HCT116 (cell line): ENCODE measurements around the gene MAP1LC3C. TPM values are rescaled to one million over a fixed set of nuclear protein-coding genes. Genes with fewer than 3 reads are reported as not detected.

Experiments
- ATAC-seq: fragments of 200-7000 bp; cut with Tn5 transposase; 2 replicates; pipeline ENCODE4 v1.9.1; 2020; ENCODE audit warnings: mild to moderate bottlenecking, moderate library complexity
- BruUV-seq: library from RNA; stranded (reverse); fragments of 400-500 nt; replicated peaks from 2 replicates; lab custom pipeline; 2021; lab: Mats Ljungman, UMichigan
- CTCF ChIA-PET: fragments of 300-600 bp; sonication (Branson Sonifier 250); formaldehyde crosslinking; loops from one replicate; lab custom pipeline; 2021; ENCODE audit warnings: antibody characterized with exemption; lab: Charles Lee
- POLR2A ChIA-PET: fragments of 300-600, 350-600 bp; sonication (Branson Sonifier 250); formaldehyde crosslinking; loops from one replicate; lab custom pipeline; 2021; ENCODE audit warnings: antibody characterized with exemption; lab: Charles Lee
- RAD21 ChIA-PET, 2 experiments: fragments of 300-600 bp; sonication (Branson Sonifier 250); formaldehyde crosslinking; loops; one replicate each; lab custom pipeline; 2023; ENCODE audit warnings: low total read pairs in 2 of 2; ENCODE audit not compliant: uncharacterized antibody in 2 of 2, unreplicated experiment in 2 of 2, low non-redundant PET in 1 of 2; lab: Charles Lee
- DNase-seq: peaks from one replicate; pipeline ENCODE4 v3.0.0-alpha.2; 2010; ENCODE audit warnings: low read depth, low spot score
- H2AFZ ChIP-seq: fragments of 200-600 bp; shearing (Covaris generic), sonication (generic); 2 replicates; pipeline ENCODE4 v1.6.1; 2017; ENCODE audit warnings: low read depth, mixed run types, mixed read lengths, antibody characterized with exemption, low read length; ENCODE audit not compliant: poor library complexity, severe bottlenecking
- H3K27ac ChIP-seq: 2 replicates; pipeline ENCODE4 v1.5.1; 2012; ENCODE audit warnings: low read depth, low read length
- H3K27me3 ChIP-seq: fragments of 200-600 bp; sonication (generic); 2 replicates; pipeline ENCODE4 v1.6.1; 2016; ENCODE audit warnings: mixed run types, low read length, mixed read lengths; ENCODE audit not compliant: insufficient read depth
- H3K36me3 ChIP-seq, 2 experiments: fragments of 200-500 bp in 1 of 2; fragments of 200-600 bp in 1 of 2; sonication (Bioruptor generic) in 1 of 2; sonication (generic) in 1 of 2; 2 replicates each; pipeline versions ENCODE4 v1.5.1 to v1.6.1; 2014 to 2016; ENCODE audit warnings: low read length in 2 of 2, inconsistent platforms in 1 of 2, mixed read lengths in 1 of 2, mixed run types in 1 of 2; ENCODE audit not compliant: insufficient read depth in 2 of 2, control insufficient read depth in 1 of 2
- H3K4me1 ChIP-seq, 2 experiments: fragments of 200-600 bp in 1 of 2; sonication (generic) in 1 of 2; 2 replicates each; pipeline versions ENCODE4 v1.5.1 to v1.6.1; 2012 to 2017; ENCODE audit warnings: low read length in 2 of 2, inconsistent platforms in 1 of 2, mild to moderate bottlenecking in 1 of 2, mixed read lengths in 1 of 2, mixed run types in 1 of 2, moderate library complexity in 1 of 2; ENCODE audit not compliant: insufficient read depth in 2 of 2, control insufficient read depth in 1 of 2
- H3K4me2 ChIP-seq: fragments of 200-600 bp; sonication (generic); 2 replicates; pipeline ENCODE4 v1.6.1; 2017; ENCODE audit warnings: mixed run types, low read length, mixed read lengths
- H3K4me3 ChIP-seq, 2 experiments: fragments of 200-600 bp in 1 of 2; sonication (generic) in 1 of 2; replicated peaks in 1 of 2; 2 replicates each; pipeline ENCODE4 v1.5.1; 2011 to 2016; ENCODE audit warnings: low read length in 2 of 2, control low read depth in 1 of 2, low read depth in 1 of 2, mild to moderate bottlenecking in 1 of 2, mixed read lengths in 1 of 2, mixed run types in 1 of 2
- H3K79me2 ChIP-seq: fragments of 200-600 bp; sonication (generic); 2 replicates; pipeline ENCODE4 v1.6.1; 2017; ENCODE audit warnings: mild to moderate bottlenecking, mixed run types, low read length, moderate library complexity, mixed read lengths; ENCODE audit not compliant: insufficient read depth
- H3K9ac ChIP-seq: fragments of 200-600 bp; sonication (generic); 2 replicates; pipeline ENCODE4 v1.6.1; 2016; ENCODE audit warnings: low read length, mixed read lengths
- H3K9me2 ChIP-seq: fragments of 200-600 bp; sonication (generic), shearing (Covaris generic); 2 replicates; pipeline ENCODE4 v1.6.1; 2017; ENCODE audit warnings: mixed run types, mild to moderate bottlenecking, moderate library complexity; ENCODE audit not compliant: insufficient read depth
- H3K9me3 ChIP-seq, 2 experiments: fragments of 200-500 bp in 1 of 2; fragments of 200-600 bp in 1 of 2; sonication (Bioruptor generic) in 1 of 2; sonication (generic) in 1 of 2; 2 replicates each; pipeline ENCODE4 v1.6.1; 2014 to 2017; ENCODE audit warnings: low read length in 2 of 2, mixed read lengths in 2 of 2, inconsistent platforms in 1 of 2, low read depth in 1 of 2, mild to moderate bottlenecking in 1 of 2, mixed run types in 1 of 2, moderate library complexity in 1 of 2; ENCODE audit not compliant: control insufficient read depth in 1 of 2, insufficient read depth in 1 of 2
- H4K20me1 ChIP-seq: fragments of 200-600 bp; sonication (generic), shearing (Covaris generic); 2 replicates; pipeline ENCODE4 v1.6.1; 2017; ENCODE audit warnings: mixed run types, mild to moderate bottlenecking, moderate library complexity; ENCODE audit not compliant: insufficient read depth
- CBX3 ChIP-seq: IDR thresholded peaks from 2 replicates; pipeline ENCODE4 v1.6.1; 2012; ENCODE audit warnings: low read depth
- CEBPB ChIP-seq: IDR thresholded peaks from 2 replicates; pipeline ENCODE4 v1.6.1; 2012; ENCODE audit warnings: low read depth
- EGR1 ChIP-seq: IDR thresholded peaks from 2 replicates; pipeline ENCODE4 v1.6.1; 2012; ENCODE audit warnings: low read depth
- EZH2 ChIP-seq: fragments of 200-600 bp; sonication (generic); IDR thresholded peaks from 2 replicates; pipeline ENCODE4 v1.6.1; 2017; ENCODE audit warnings: antibody characterized with exemption, mixed run types
- FOSL1 ChIP-seq: IDR thresholded peaks from 2 replicates; pipeline ENCODE4 v1.6.1; 2012; ENCODE audit warnings: low read depth
- JUND ChIP-seq: IDR thresholded peaks from 2 replicates; pipeline ENCODE4 v1.6.1; 2012
- POLR2A ChIP-seq: IDR thresholded peaks from 2 replicates; pipeline ENCODE4 v1.7.0; 2011; ENCODE audit warnings: borderline replicate concordance; ENCODE audit not compliant: insufficient read depth, insufficient read length; ENCODE audit errors: extremely low read depth
- POLR2AphosphoS5 ChIP-seq: IDR thresholded peaks from 2 replicates; pipeline ENCODE4 v1.6.1; 2011; ENCODE audit warnings: mild to moderate bottlenecking, low read depth, low read length, moderate library complexity
- SIN3A ChIP-seq: IDR thresholded peaks from 2 replicates; pipeline ENCODE4 v1.6.1; 2012; ENCODE audit warnings: low read depth
- SP1 ChIP-seq: IDR thresholded peaks from 2 replicates; pipeline ENCODE4 v1.6.1; 2012; ENCODE audit warnings: low read depth
- SRF ChIP-seq: IDR thresholded peaks from 2 replicates; pipeline ENCODE4 v1.6.1; 2012; ENCODE audit warnings: low read depth
- TCF7L2 ChIP-seq: IDR thresholded peaks from 2 replicates; pipeline ENCODE4 v1.7.0; 2011; ENCODE audit warnings: borderline replicate concordance, inconsistent platforms; ENCODE audit not compliant: insufficient read depth, insufficient read length; ENCODE audit errors: extremely low read depth
- YY1 ChIP-seq: IDR thresholded peaks from 2 replicates; pipeline ENCODE4 v1.6.1; 2011; ENCODE audit warnings: low read length, low read depth, moderate library complexity, mild to moderate bottlenecking; ENCODE audit not compliant: insufficient replicate concordance; ENCODE audit errors: extremely low read depth
- ZFX ChIP-seq: fragments of 450-650 bp; IDR thresholded peaks from 2 replicates; pipeline ENCODE4 v1.6.1; 2017
- ZNF274 ChIP-seq: fragments of 200-500 bp; sonication (Bioruptor generic); IDR thresholded peaks from 2 replicates; pipeline ENCODE4 v1.6.1; 2014; ENCODE audit warnings: mild to moderate bottlenecking, low read depth, low read length, inconsistent platforms
- intact Hi-C: fragments of 100-400 bp; cut with micrococcal nuclease; formaldehyde crosslinking; loops from 2 replicates; pipeline ENCODE4 v1.10.0; 2022
- total RNA-seq: library from RNA; stranded (reverse); gene quantifications from one replicate; pipeline ENCODE4 v1.2.1, GENCODE V29; 2021; ENCODE audit not compliant: unreplicated experiment
- TF ChIP-seq, protein P1 (sequence below), 3 experiments: fragments of 200-600 bp in 1 of 3; sonication (generic) in 1 of 3; IDR thresholded peaks in 2 of 3; conservative IDR thresholded peaks in 1 of 3; 2 replicates each; pipeline ENCODE4 v1.5.1; 2012 to 2017; ENCODE audit warnings: low read depth in 2 of 3, low read length in 2 of 3, antibody characterized with exemption in 1 of 3, borderline replicate concordance in 1 of 3, control low read depth in 1 of 3, mild to moderate bottlenecking in 1 of 3, mixed read lengths in 1 of 3, mixed run types in 1 of 3, moderate library complexity in 1 of 3; ENCODE audit not compliant: insufficient read depth in 1 of 3
- TF ChIP-seq, protein P2 (sequence below): IDR thresholded peaks from 2 replicates; pipeline ENCODE4 v1.6.1; 2012; ENCODE audit warnings: low read depth
- TF ChIP-seq, protein P3 (sequence below): IDR thresholded peaks from 2 replicates; pipeline ENCODE4 v1.6.1; 2011; ENCODE audit warnings: mild to moderate bottlenecking, low read length, moderate library complexity; ENCODE audit not compliant: insufficient replicate concordance; ENCODE audit errors: extremely low read depth

MAP1LC3C gene
- total RNA-seq, 1 experiment from 2014 or later = not detected

DNA sequence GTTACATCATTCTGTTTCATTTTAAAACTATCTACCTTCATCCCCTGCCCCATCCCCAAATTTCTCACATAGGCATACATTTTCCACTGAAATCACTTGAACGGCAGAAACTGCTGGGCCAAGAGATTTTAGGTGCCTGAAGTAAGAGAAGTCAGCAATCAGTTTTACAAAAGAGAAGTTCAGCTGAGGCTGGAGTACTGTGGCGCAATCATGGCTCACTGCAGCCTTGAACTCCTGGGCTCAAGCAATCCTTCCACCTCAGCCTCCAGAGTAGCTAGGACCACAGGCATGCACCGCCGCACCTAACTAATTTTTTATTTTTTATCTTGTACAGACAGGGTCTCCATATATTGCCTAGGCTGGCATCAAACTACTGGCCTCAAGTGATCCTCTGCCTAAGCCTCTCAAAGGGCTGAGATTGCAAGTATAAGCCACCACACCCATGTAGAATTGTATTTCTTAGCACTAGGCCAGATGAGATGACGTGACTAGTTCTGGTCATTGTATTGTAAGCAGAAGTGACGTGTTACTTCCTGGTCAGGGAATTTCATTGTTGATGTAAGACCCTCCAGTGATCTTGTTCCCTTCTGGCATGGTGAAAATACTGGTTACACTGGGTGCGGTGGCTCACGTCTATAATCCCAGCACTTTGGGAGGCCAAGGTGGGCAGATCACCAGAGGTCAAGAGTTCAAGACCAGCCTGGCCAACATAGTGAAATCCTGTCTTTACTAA, 34.2 kb downstream of the MAP1LC3C start:
- H3K27ac ChIP-seq = no peak overlapping the region
- no peak for ATAC-seq
- no peaks in the 10 kb centered on the region for H3K36me3 ChIP-seq
- H2AFZ ChIP-seq = no peak overlapping the region
- no peaks in the 10 kb centered on the region for H4K20me1 ChIP-seq
- no peaks in the 10 kb centered on the region for H3K79me2 ChIP-seq
- no peaks in the 10 kb centered on the region for H3K4me1 ChIP-seq
- H3K9ac ChIP-seq = no peak overlapping the region
- no peaks in the 10 kb centered on the region; the same call in 1 of the 2 replicates for H3K9me2 ChIP-seq
- TF ChIP-seq ZNF274 (no peak), POLR2AphosphoS5 (no peak), CBX3 (no peak), JUND (no peak), EZH2 (no peak), YY1 (no peak), ZFX (no peak), POLR2A (no peak), SP1 (no peak), SRF (no peak), TCF7L2 (no peak), FOSL1 (no peak), EGR1 (no peak), CEBPB (no peak), SIN3A (no peak)
- TF ChIP-seq, protein P1, sequence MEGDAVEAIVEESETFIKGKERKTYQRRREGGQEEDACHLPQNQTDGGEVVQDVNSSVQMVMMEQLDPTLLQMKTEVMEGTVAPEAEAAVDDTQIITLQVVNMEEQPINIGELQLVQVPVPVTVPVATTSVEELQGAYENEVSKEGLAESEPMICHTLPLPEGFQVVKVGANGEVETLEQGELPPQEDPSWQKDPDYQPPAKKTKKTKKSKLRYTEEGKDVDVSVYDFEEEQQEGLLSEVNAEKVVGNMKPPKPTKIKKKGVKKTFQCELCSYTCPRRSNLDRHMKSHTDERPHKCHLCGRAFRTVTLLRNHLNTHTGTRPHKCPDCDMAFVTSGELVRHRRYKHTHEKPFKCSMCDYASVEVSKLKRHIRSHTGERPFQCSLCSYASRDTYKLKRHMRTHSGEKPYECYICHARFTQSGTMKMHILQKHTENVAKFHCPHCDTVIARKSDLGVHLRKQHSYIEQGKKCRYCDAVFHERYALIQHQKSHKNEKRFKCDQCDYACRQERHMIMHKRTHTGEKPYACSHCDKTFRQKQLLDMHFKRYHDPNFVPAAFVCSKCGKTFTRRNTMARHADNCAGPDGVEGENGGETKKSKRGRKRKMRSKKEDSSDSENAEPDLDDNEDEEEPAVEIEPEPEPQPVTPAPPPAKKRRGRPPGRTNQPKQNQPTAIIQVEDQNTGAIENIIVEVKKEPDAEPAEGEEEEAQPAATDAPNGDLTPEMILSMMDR (IDR thresholded peaks at IDR 0.05 in 2 of 3, conservative IDR thresholded peaks at IDR 0.05 in 1 of 3; ENCODE audit: borderline replicate concordance in 1 of 3, insufficient read depth in 1 of 3, low read depth in 2 of 3, low read length in 2 of 3) = no peak
- TF ChIP-seq, protein P2, sequence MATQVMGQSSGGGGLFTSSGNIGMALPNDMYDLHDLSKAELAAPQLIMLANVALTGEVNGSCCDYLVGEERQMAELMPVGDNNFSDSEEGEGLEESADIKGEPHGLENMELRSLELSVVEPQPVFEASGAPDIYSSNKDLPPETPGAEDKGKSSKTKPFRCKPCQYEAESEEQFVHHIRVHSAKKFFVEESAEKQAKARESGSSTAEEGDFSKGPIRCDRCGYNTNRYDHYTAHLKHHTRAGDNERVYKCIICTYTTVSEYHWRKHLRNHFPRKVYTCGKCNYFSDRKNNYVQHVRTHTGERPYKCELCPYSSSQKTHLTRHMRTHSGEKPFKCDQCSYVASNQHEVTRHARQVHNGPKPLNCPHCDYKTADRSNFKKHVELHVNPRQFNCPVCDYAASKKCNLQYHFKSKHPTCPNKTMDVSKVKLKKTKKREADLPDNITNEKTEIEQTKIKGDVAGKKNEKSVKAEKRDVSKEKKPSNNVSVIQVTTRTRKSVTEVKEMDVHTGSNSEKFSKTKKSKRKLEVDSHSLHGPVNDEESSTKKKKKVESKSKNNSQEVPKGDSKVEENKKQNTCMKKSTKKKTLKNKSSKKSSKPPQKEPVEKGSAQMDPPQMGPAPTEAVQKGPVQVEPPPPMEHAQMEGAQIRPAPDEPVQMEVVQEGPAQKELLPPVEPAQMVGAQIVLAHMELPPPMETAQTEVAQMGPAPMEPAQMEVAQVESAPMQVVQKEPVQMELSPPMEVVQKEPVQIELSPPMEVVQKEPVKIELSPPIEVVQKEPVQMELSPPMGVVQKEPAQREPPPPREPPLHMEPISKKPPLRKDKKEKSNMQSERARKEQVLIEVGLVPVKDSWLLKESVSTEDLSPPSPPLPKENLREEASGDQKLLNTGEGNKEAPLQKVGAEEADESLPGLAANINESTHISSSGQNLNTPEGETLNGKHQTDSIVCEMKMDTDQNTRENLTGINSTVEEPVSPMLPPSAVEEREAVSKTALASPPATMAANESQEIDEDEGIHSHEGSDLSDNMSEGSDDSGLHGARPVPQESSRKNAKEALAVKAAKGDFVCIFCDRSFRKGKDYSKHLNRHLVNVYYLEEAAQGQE = no peak
- TF ChIP-seq, protein P3, sequence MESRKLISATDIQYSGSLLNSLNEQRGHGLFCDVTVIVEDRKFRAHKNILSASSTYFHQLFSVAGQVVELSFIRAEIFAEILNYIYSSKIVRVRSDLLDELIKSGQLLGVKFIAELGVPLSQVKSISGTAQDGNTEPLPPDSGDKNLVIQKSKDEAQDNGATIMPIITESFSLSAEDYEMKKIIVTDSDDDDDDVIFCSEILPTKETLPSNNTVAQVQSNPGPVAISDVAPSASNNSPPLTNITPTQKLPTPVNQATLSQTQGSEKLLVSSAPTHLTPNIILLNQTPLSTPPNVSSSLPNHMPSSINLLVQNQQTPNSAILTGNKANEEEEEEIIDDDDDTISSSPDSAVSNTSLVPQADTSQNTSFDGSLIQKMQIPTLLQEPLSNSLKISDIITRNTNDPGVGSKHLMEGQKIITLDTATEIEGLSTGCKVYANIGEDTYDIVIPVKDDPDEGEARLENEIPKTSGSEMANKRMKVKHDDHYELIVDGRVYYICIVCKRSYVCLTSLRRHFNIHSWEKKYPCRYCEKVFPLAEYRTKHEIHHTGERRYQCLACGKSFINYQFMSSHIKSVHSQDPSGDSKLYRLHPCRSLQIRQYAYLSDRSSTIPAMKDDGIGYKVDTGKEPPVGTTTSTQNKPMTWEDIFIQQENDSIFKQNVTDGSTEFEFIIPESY = no peak
- TF ChIP-seq, all 23 proteins: peak for 0
- no peak for DNase-seq
- no peaks in the 10 kb centered on the region for H3K9me3 ChIP-seq
- no peak overlapping the region for H3K4me3 ChIP-seq
- RAD21 ChIA-PET = no interaction called here
- POLR2A ChIA-PET = no interaction called here
- intact Hi-C loops = no loop called here
- CTCF ChIA-PET = no interaction called here
- no peak overlapping the region for H3K4me2 ChIP-seq
- BruUV-seq = no TSS peak
- no peaks in the 10 kb centered on the region for H3K27me3 ChIP-seq
